Thoracic aorta (tissue), 2 donors: ENCODE data around the gene HECW1. TPM values are rescaled to one million over a fixed set of nuclear protein-coding genes. Genes with fewer than 3 reads are reported as not detected.

ENCODE experiments used
- ATAC-seq: fragments of 150-250 bp; one replicate; pipeline ENCODE4 v1.8.0; 2017; ENCODE audit warnings: low read depth; ENCODE audit not compliant: insufficient number of reproducible peaks, low FRiP score
- DNase-seq: peaks from one replicate; pipeline ENCODE4 v3.0.0-alpha.2; 2020; ENCODE audit warnings: low spot score
- H3K27ac ChIP-seq, 2 donors: fragments of 200-600 bp; sonication (generic); 1 replicate in 1 of 2; 2 replicates in 1 of 2; pipeline ENCODE4 v1.5.1; 2016; ENCODE audit warnings: mild to moderate bottlenecking in 2 of 2, moderate library complexity in 2 of 2
- H3K27me3 ChIP-seq: fragments of 200-600 bp; sonication (generic); replicated peaks from 2 replicates; pipeline ENCODE4 v1.6.0; 2016; ENCODE audit warnings: mild to moderate bottlenecking; ENCODE audit not compliant: insufficient read depth
- H3K36me3 ChIP-seq: fragments of 200-600 bp; sonication (generic); one replicate; pipeline ENCODE4 v1.5.1; 2016
- H3K4me1 ChIP-seq, 2 donors: fragments of 200-600 bp; sonication (generic); 1 replicate in 1 of 2; 2 replicates in 1 of 2; pipeline versions ENCODE4 v1.5.1 to v1.6.0; 2016; ENCODE audit warnings: low read depth in 2 of 2, mild to moderate bottlenecking in 1 of 2; ENCODE audit not compliant: control insufficient read depth in 1 of 2
- H3K4me3 ChIP-seq: fragments of 200-600 bp; sonication (generic); 2 replicates; pipeline ENCODE4 v1.5.1; 2016; ENCODE audit warnings: mild to moderate bottlenecking
- H3K9me3 ChIP-seq: fragments of 200-600 bp; sonication (generic); 2 replicates; pipeline ENCODE4 v1.5.1; 2016
- CTCF ChIP-seq: fragments of 200-600 bp; sonication (generic); IDR thresholded peaks from one replicate; pipeline ENCODE4 v1.5.1; 2019; ENCODE audit warnings: antibody characterized with exemption
- total RNA-seq, 2 donors: library from RNA; depleted of rRNA; stranded (reverse); fragments of >200 nt; gene quantifications; one replicate each; pipeline versions ENCODE4 v1.1.0 to v1.2.3, GENCODE V29; 2016

Gene HECW1
- total RNA-seq, 2 donors from 2014 or later = 0.28 to 2.3 TPM

- Histone ChIP-seq H3K4me3 (no peak overlapping the region), H3K36me3 (no peaks in the 10 kb centered on the region), H3K4me1 (no peaks in the 10 kb centered on the region), H3K9me3 (no peaks in the 10 kb centered on the region), H3K27ac (no peak overlapping the region), H3K27me3 (no peaks in the 10 kb centered on the region)
- no peak for TF ChIP-seq CTCF
- DNase-seq (no peak), ATAC-seq (no peak)
Measured at GRCh38 chr7:43550427-43550826, 438.0 kb downstream of the HECW1 start.

GRCh38 chr7:43552122-43552521, 439.7 kb downstream of the HECW1 start:
- Histone ChIP-seq H3K27ac (no peak overlapping the region), H3K36me3 (no peaks in the 10 kb centered on the region), H3K4me1 (no peaks in the 10 kb centered on the region), H3K27me3 (no peaks in the 10 kb centered on the region), H3K4me3 (no peak overlapping the region), H3K9me3 (no peaks in the 10 kb centered on the region)
- no peak for TF ChIP-seq CTCF
- no peak for DNase-seq
- ATAC-seq = no peak

- Histone ChIP-seq H3K36me3 (no peaks in the 10 kb centered on the region), H3K4me3 (no peak overlapping the region), H3K9me3 (no peaks in the 10 kb centered on the region), H3K27ac (no peak overlapping the region), H3K4me1 (no peaks in the 10 kb centered on the region), H3K27me3 (no peaks in the 10 kb centered on the region)
- no peak for TF ChIP-seq CTCF
- no peak for DNase-seq
- ATAC-seq = no peak
Measured at GRCh38 chr7:43553999-43554398, 441.6 kb downstream of the HECW1 start.

GRCh38 chr7:43554423-43554822, 442.0 kb downstream of the HECW1 start:
- ATAC-seq = no peak
- no peaks in the 10 kb centered on the region for H3K9me3 ChIP-seq
- H3K36me3 ChIP-seq = no peaks in the 10 kb centered on the region
- no peak for DNase-seq
- no peaks in the 10 kb centered on the region for H3K4me1 ChIP-seq
- no peak overlapping the region for H3K4me3 ChIP-seq
- no peak overlapping the region for H3K27ac ChIP-seq
- TF ChIP-seq CTCF = no peak
- no peaks in the 10 kb centered on the region for H3K27me3 ChIP-seq

GRCh38 chr7:43557831-43558495, 445.5 kb downstream of the HECW1 start:
- no peak for TF ChIP-seq CTCF
- no peaks in the 10 kb centered on the region for H3K9me3 ChIP-seq
- ATAC-seq = no peak

More at GRCh38 chr7:43557831-43558495, 445.5 kb downstream of the HECW1 start:
- no peaks in the 10 kb centered on the region for H3K27me3 ChIP-seq
- DNase-seq = no peak
- H3K4me1 ChIP-seq = no peaks in the 10 kb centered on the region
- no peaks in the 10 kb centered on the region for H3K36me3 ChIP-seq
- H3K27ac ChIP-seq = no peak overlapping the region
- no peak overlapping the region for H3K4me3 ChIP-seq
